K562 (cell line): ENCODE results near the gene BCAM. TPM values are rescaled to one million over a fixed set of nuclear protein-coding genes. Genes with fewer than 3 reads are reported as not detected.

Experiments used
- ATAC-seq: fragments of 200-7000 bp; cut with Tn5 transposase; 3 replicates; pipeline ENCODE4 v1.9.1; 2020; ENCODE audit warnings: moderate library complexity
- BruUV-seq: library from RNA; stranded (reverse); fragments of 400-500 nt; replicated peaks from 2 replicates; lab custom pipeline; 2021; lab: Mats Ljungman, UMichigan
- CTCF ChIA-PET: fragments of 300-600 bp; formaldehyde crosslinking; extraction: SDS; loops from one replicate; lab custom pipeline; 2021; ENCODE audit warnings: low intra/inter-chr PET ratio; lab: Yijun Ruan, JAX
- POLR2A ChIA-PET: fragments of 300-600, 350-650 bp; sonication (Branson Sonifier 250); formaldehyde crosslinking; extraction: SDS; loops from one replicate; lab custom pipeline; 2021; ENCODE audit warnings: antibody characterized with exemption, inconsistent platforms; lab: Yijun Ruan, JAX
- DNase-seq, 4 experiments: peaks; one replicate each; pipeline versions ENCODE4 v3.0.0 to v3.0.0-alpha.2; 2011 to 2018; ENCODE audit warnings: low spot score in 3 of 4, mixed read lengths in 3 of 4; ENCODE audit errors: extremely low read depth in 1 of 4
- FAIRE-seq: peaks from 2 replicates; lab custom pipeline; 2011; peaks lifted over from hg19 to GRCh38; lab: Jason Lieb, UNC
- H2AFZ ChIP-seq: 2 replicates; pipeline ENCODE4 v1.6.0; 2011; ENCODE audit warnings: low read depth, low read length, control low read depth, inconsistent platforms
- H3K27ac ChIP-seq: fragments of 200-600 bp; 3 replicates; pipeline ENCODE4 v1.8.0; 2011; ENCODE audit warnings: low read depth, mild to moderate bottlenecking, control low read depth, inconsistent platforms, low read length, moderate library complexity, mixed read lengths; ENCODE audit errors: extremely low read depth
- H3K27me3 ChIP-seq, 2 experiments: fragments of 300-600 bp in 1 of 2; 2 replicates in 1 of 2; 3 replicates in 1 of 2; pipeline versions ENCODE4 v1.6.0 to v1.8.0; 2011; ENCODE audit warnings: inconsistent platforms in 2 of 2, low read length in 2 of 2, mild to moderate bottlenecking in 1 of 2, mixed read lengths in 1 of 2, moderate library complexity in 1 of 2; ENCODE audit not compliant: control insufficient read depth in 2 of 2, insufficient read depth in 2 of 2
- H3K36me3 ChIP-seq: fragments of 300-600 bp; 3 replicates; pipeline ENCODE4 v1.8.0; 2011; ENCODE audit warnings: mild to moderate bottlenecking, low read length, inconsistent platforms; ENCODE audit not compliant: control insufficient read depth, insufficient read depth
- H3K4me1 ChIP-seq, 2 experiments: fragments of 200-600 bp in 1 of 2; replicated peaks in 1 of 2; 2 replicates in 1 of 2; 3 replicates in 1 of 2; pipeline versions ENCODE4 v1.5.1 to v1.8.0; 2011; ENCODE audit warnings: inconsistent platforms in 2 of 2, low read length in 2 of 2, mild to moderate bottlenecking in 1 of 2, mixed read lengths in 1 of 2, moderate library complexity in 1 of 2; ENCODE audit not compliant: control insufficient read depth in 2 of 2, insufficient read depth in 2 of 2
- H3K4me2 ChIP-seq: 2 replicates; pipeline ENCODE4 v1.6.1; 2011; ENCODE audit warnings: low read length, control low read depth, inconsistent platforms, mixed read lengths; ENCODE audit not compliant: insufficient read depth
- H3K4me3 ChIP-seq: fragments of 200-600 bp; sonication (generic), shearing (Covaris generic); 2 replicates; pipeline ENCODE4 v1.5.1; 2016; ENCODE audit warnings: control low read depth, inconsistent platforms
- H3K79me2 ChIP-seq: fragments of 200-600 bp; 3 replicates; pipeline ENCODE4 v1.8.0; 2011; ENCODE audit warnings: low read length, inconsistent platforms; ENCODE audit not compliant: control insufficient read depth, insufficient read depth
- H3K9ac ChIP-seq, 2 experiments: 2 replicates each; pipeline versions ENCODE4 v1.6.0 to v1.6.1; 2011; ENCODE audit warnings: low read depth in 2 of 2, low read length in 2 of 2, control low read depth in 1 of 2, inconsistent platforms in 1 of 2, mild to moderate bottlenecking in 1 of 2, mixed read lengths in 1 of 2; ENCODE audit not compliant: insufficient read depth in 1 of 2
- H3K9me1 ChIP-seq: one replicate; pipeline ENCODE4 v1.6.0; 2011; ENCODE audit warnings: inconsistent platforms, mild to moderate bottlenecking, low read length, moderate library complexity; ENCODE audit not compliant: control insufficient read depth, insufficient read depth
- H3K9me3 ChIP-seq: replicated peaks from 2 replicates; pipeline ENCODE4 v1.5.1; 2011; ENCODE audit warnings: low read depth, low read length, inconsistent platforms; ENCODE audit not compliant: control insufficient read depth, insufficient read depth
- H4K20me1 ChIP-seq: replicated peaks from 2 replicates; pipeline ENCODE4 v1.6.1; 2011; ENCODE audit warnings: low read length, inconsistent platforms, mixed read lengths; ENCODE audit not compliant: control insufficient read depth, insufficient read depth
- FIP1L1 ChIP-seq: fragments of 200-400 bp; formaldehyde crosslinking; IDR thresholded peaks from 2 replicates; pipeline ENCODE4 v1.6.1; 2018; ENCODE audit warnings: mild to moderate bottlenecking, low read depth, low read length; ENCODE audit not compliant: poor library complexity, severe bottlenecking
- HMGN3 ChIP-seq: IDR thresholded peaks from 2 replicates; pipeline ENCODE4 v1.6.1; 2011; ENCODE audit warnings: borderline replicate concordance, low read depth, mild to moderate bottlenecking, mixed read lengths, low read length; ENCODE audit not compliant: insufficient read length; ENCODE audit errors: extremely low read depth
- NKRF ChIP-seq: fragments of 450-650 bp; IDR thresholded peaks from 2 replicates; pipeline ENCODE4 v1.6.1; 2016; ENCODE audit warnings: borderline replicate concordance
- NR4A1 ChIP-seq, 2 experiments: fragments of 250-450 bp in 1 of 2; fragments of 450-650 bp in 1 of 2; sonication (Bioruptor Pico) in 1 of 2; IDR thresholded peaks; 2 replicates each; pipeline versions ENCODE4 v1.4.0 to v1.6.1; 2016 to 2020; ENCODE audit warnings: mild to moderate bottlenecking in 2 of 2, missing compliant biosample characterization in 1 of 2, missing genetic modification characterization in 1 of 2, moderate library complexity in 1 of 2
- RUNX1 ChIP-seq: sonication (generic); IDR thresholded peaks from 2 replicates; pipeline ENCODE4 v1.6.1; 2016; ENCODE audit warnings: antibody characterized with exemption, low read depth
- TARDBP ChIP-seq: fragments of 450-650 bp; IDR thresholded peaks from 2 replicates; pipeline ENCODE4 v1.6.1; 2016
- ZBTB1 ChIP-seq: sonication (generic); formaldehyde crosslinking; IDR thresholded peaks from 2 replicates; pipeline ENCODE4 v1.8.1; 2023; ENCODE audit warnings: missing genetic modification reagents, low read depth, mild to moderate bottlenecking, borderline replicate concordance
- ZNF143 ChIP-seq: sonication (generic); formaldehyde crosslinking; IDR thresholded peaks from 2 replicates; pipeline ENCODE4 v1.9.0; 2022; ENCODE audit warnings: mild to moderate bottlenecking, missing genetic modification reagents
- ZNF431 ChIP-seq: sonication (generic); formaldehyde crosslinking; IDR thresholded peaks from 2 replicates; pipeline ENCODE4 v1.8.0; 2022; ENCODE audit warnings: mild to moderate bottlenecking, missing genetic modification reagents
- ZNF79 ChIP-seq: fragments of 250-450 bp; sonication (Bioruptor Pico); IDR thresholded peaks from 2 replicates; pipeline ENCODE4 v1.4.0; 2020; ENCODE audit warnings: low read depth, mild to moderate bottlenecking, moderate library complexity
- WGBS: fragments of 100-300 bp; shearing (Covaris generic); methylation state at CpG from one replicate; pipeline ENCODE4 v1.1.6; 2016; ENCODE audit warnings: low coverage, mixed read lengths; ENCODE audit not compliant: insufficient coverage; ENCODE audit errors: missing lambda C conversion rate; 5-methylcytosine and 5-hydroxymethylcytosine counted together
- in situ Hi-C: fragments of 300-500 bp; cut with MboI; formaldehyde crosslinking; loops from 4 replicates; pipeline ENCODE4 v1.15.0; 2018; ENCODE audit warnings: inconsistent platforms, mixed read lengths
- intact Hi-C: fragments of 100-400 bp; cut with micrococcal nuclease; formaldehyde crosslinking; loops from 2 replicates; pipeline ENCODE4 v1.14.2; 2022
- polyA plus RNA-seq, 8 experiments: library from polyadenylated mRNA; depleted of rRNA in 4 of 8; stranded (reverse) in 5 of 8; unstranded in 3 of 8; fragments of >200 nt; fragmentation: Nextera tagmentation in 2 of 8; fragmentation: Illumina TruSeq in 1 of 8; extraction: Ambion mirVana in 2 of 8; extraction: Trizol in 1 of 8; gene quantifications; 2 replicates each; pipeline versions ENCODE4 v1.2.1 to v1.2.3, GENCODE V29; 2011 to 2014; ENCODE audit warnings: inconsistent platforms in 1 of 8, missing spikeins in 1 of 8
- total RNA-seq, 7 experiments: library from RNA; depleted of rRNA in 6 of 7; stranded (reverse); fragments of >200 nt in 6 of 7; fragmentation: Illumina TruSeq in 2 of 7; extraction: Trizol in 2 of 7; gene quantifications; 2 replicates each; pipeline versions ENCODE4 v1.2.1 to v1.2.3, GENCODE V29; 2011 to 2021; ENCODE audit warnings: low replicate concordance in 1 of 7
- TF ChIP-seq, protein P1 (sequence below): sonication (generic); formaldehyde crosslinking; IDR thresholded peaks from 2 replicates; pipeline ENCODE4 v1.8.1; 2023; ENCODE audit warnings: mild to moderate bottlenecking, missing genetic modification reagents
- TF ChIP-seq, protein P2 (sequence below): IDR thresholded peaks from 2 replicates; pipeline ENCODE4 v1.6.1; 2016; ENCODE audit warnings: missing genetic modification characterization, missing compliant biosample characterization

The BCAM gene
- total and polyA plus RNA-seq, 9 of the 15 experiments (the other 6 are each of a cell fraction or from before 2014, with no cell fraction given) = 0.07 to 1.3 (median 0.33) TPM; not detected in 2

GRCh38 chr19:44845286-44845611 lies 36.3 kb downstream of the BCAM start (continued):
- TF ChIP-seq NKRF (no peak), ZBTB1 (CRISPR knock-in tag) (no peak)
- TF ChIP-seq, all 486 proteins: peak for 16

GRCh38 chr19:44845612-44846454 lies 36.9 kb downstream of the BCAM start, which contains the start of gene NECTIN2:
TSS of gene NECTIN2 (plus strand) at chr19:44846297. CDS start at chr19:44846526, 229 bp downstream.
- in situ Hi-C loops = no loop called here
- TF ChIP-seq ZNF431 (CRISPR knock-in tag) (no peak; the same call in 1 of the 2 replicates), ZNF79 (CRISPR knock-in tag) (no peak), NR4A1 (CRISPR knock-in tag; IDR thresholded peaks at IDR 0.05) (no peak), NR4A1 (tag; IDR thresholded peaks at IDR 0.05) (no peak), ZNF143 (CRISPR knock-in tag) (no peak), TARDBP (no peak), HMGN3 (no peak), RUNX1 (no peak), FIP1L1 (no peak)
- TF ChIP-seq, protein P1, sequence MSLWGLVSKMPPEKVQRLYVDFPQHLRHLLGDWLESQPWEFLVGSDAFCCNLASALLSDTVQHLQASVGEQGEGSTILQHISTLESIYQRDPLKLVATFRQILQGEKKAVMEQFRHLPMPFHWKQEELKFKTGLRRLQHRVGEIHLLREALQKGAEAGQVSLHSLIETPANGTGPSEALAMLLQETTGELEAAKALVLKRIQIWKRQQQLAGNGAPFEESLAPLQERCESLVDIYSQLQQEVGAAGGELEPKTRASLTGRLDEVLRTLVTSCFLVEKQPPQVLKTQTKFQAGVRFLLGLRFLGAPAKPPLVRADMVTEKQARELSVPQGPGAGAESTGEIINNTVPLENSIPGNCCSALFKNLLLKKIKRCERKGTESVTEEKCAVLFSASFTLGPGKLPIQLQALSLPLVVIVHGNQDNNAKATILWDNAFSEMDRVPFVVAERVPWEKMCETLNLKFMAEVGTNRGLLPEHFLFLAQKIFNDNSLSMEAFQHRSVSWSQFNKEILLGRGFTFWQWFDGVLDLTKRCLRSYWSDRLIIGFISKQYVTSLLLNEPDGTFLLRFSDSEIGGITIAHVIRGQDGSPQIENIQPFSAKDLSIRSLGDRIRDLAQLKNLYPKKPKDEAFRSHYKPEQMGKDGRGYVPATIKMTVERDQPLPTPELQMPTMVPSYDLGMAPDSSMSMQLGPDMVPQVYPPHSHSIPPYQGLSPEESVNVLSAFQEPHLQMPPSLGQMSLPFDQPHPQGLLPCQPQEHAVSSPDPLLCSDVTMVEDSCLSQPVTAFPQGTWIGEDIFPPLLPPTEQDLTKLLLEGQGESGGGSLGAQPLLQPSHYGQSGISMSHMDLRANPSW (CRISPR knock-in tag) = no peak
- TF ChIP-seq, protein P2, sequence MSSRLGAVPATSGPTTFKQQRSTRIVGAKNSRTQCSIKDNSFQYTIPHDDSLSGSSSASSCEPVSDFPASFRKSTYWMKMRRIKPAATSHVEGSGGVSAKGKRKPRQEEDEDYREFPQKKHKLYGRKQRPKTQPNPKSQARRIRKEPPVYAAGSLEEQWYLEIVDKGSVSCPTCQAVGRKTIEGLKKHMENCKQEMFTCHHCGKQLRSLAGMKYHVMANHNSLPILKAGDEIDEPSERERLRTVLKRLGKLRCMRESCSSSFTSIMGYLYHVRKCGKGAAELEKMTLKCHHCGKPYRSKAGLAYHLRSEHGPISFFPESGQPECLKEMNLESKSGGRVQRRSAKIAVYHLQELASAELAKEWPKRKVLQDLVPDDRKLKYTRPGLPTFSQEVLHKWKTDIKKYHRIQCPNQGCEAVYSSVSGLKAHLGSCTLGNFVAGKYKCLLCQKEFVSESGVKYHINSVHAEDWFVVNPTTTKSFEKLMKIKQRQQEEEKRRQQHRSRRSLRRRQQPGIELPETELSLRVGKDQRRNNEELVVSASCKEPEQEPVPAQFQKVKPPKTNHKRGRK (tag) = no peak

More at GRCh38 chr19:44845612-44846454, 36.9 kb downstream of the BCAM start, which contains the start of gene NECTIN2:
- H3K4me2 ChIP-seq = peak within 1 kb of the TSS; percentile 93
- FAIRE-seq = peak; percentile 90
- no TSS peak for BruUV-seq
- peak within 1 kb of the TSS; percentile 97 for H3K27ac ChIP-seq
- no peaks in the 10 kb centered on the region for H3K36me3 ChIP-seq
- peaks cover 9% of the 10 kb centered on the region for H3K9me1 ChIP-seq
- POLR2A ChIA-PET = interaction anchor here (0.5 to 1.6 kb wide), 6 partner anchors 45 to 141 kb away, joined by 3 to 4 read pairs (median 3); partner anchors contain the start of gene TOMM40
- DNase-seq = peak; percentile 97 to 98 (median 98)
- H3K9ac ChIP-seq = peak within 1 kb of the TSS; percentile 93 to 97
- H3K4me1 ChIP-seq = peaks cover 38 to 64% of the 10 kb centered on the region in 2 experiments
- peaks cover 47% of the 10 kb centered on the region for H3K79me2 ChIP-seq
- peak; percentile 61 for ATAC-seq
- peak within 1 kb of the TSS; percentile 92 for H3K4me3 ChIP-seq
- intact Hi-C loops = loop anchor here (1.0 to 5.0 kb wide), 3 partner anchors 45 to 274 kb away; partner anchors contain the start of gene TOMM40
- peak within 1 kb of the TSS; percentile 98 for H2AFZ ChIP-seq
- H3K9me3 ChIP-seq = no peaks in the 10 kb centered on the region
- no peaks in the 10 kb centered on the region for H3K27me3 ChIP-seq
- WGBS = 0% methylated on average over 33 of the region's 67 CpGs
- H4K20me1 ChIP-seq = peaks cover 19% of the 10 kb centered on the region
- CTCF ChIA-PET = interaction anchor here (0.7 to 2.8 kb wide), 12 partner anchors 38 to 334 kb away, joined by 3 to 26 read pairs (median 6); no protein-coding TSS in a partner anchor
